IPS DF 19.7 (cell line): Measurements from ENCODE around the gene CD209.
A peak's percentile ranks its signal among the peaks of the same experiment; 100 is the strongest.
"Not testable (repeated sequence)": the region's sequence is repeated elsewhere in the genome, so short reads cannot be mapped to it uniquely, and the experiment has no call there.

ENCODE experiments used
- DNase-seq: peaks from one replicate; pipeline ENCODE4 v3.0.0-alpha.2; 2013; ENCODE audit warnings: low read depth, low spot score

The CD209 gene

DNA sequence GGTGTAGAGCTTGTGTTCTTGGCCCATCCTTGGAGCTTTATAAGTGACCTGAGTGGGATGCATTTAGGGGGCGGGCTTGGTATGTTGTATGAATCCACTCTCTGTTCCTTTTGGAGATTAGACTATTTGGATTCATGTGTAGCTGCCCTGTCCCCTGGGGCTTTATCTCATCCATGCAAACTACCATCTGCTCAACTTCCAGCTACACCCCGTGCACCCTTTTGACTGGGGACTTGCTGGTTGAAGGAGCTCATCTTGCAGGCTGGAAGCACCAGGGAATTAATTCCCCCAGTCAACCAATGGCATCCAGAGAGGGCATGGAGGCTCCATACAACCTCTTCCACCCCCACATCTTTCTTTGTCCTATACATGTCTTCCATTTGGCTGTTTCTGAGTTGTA is 21.8 kb upstream of the CD209 start:
- DNase-seq, result no peak

DNA sequence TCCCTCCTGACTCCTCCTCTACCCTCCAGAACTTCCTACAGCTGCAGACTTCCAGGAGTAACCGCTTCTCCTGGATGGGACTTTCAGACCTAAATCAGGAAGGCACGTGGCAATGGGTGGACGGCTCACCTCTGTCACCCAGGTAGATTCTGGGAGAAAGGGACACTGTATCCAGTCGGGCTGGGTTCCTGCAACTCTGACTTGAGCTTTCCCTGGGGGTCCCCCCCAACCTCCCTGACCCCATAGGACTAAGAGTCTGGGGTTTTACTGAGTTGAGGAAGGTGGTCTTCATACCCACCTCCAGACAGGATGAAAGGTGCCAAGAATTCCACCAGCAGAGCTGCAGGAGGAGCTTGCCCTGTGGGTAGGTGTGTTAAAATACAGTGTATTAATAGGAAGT is 20.2 kb upstream of the CD209 start:
- DNase-seq, result no peak

DNA sequence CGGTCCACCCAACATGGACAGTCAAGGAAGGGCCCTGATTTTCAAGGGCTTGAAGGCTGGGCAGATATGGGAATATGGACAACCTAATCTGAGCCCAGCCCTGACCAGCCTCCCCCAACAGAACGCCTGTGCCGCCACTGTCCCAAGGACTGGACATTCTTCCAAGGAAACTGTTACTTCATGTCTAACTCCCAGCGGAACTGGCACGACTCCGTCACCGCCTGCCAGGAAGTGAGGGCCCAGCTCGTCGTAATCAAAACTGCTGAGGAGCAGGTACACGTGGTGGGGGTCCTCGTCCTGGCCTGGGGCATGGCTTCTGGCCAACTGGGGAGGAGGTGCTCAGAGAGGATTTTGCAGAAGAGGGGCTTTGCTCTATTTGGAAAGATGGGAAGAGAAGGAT is 19.2 kb upstream of the CD209 start:
- no peak for DNase-seq

- not testable (repeated sequence) for DNase-seq
These were observed 17.7 kb upstream of the CD209 start for GRCh38 chr19:7765043-7765442.

DNA sequence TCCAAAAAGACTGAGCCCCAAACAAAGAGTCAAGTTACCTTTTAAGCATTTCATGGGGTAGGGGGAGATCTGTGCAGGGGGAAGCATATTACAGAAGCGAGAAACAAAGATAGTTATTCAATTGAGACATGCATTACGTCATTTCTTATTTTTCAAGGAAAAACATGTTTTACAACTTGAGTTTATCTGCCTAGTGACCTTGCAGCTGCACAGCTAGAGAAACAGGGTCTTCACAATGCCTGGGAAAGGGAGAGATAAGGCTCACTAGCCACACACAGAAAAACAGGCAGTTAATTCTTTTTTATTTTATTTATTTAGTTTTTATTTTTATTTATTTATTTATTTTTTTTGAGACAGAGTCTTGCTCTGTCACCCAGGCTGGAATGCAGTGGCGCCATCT is 16.8 kb upstream of the CD209 start:
- not testable (repeated sequence) for DNase-seq

DNA sequence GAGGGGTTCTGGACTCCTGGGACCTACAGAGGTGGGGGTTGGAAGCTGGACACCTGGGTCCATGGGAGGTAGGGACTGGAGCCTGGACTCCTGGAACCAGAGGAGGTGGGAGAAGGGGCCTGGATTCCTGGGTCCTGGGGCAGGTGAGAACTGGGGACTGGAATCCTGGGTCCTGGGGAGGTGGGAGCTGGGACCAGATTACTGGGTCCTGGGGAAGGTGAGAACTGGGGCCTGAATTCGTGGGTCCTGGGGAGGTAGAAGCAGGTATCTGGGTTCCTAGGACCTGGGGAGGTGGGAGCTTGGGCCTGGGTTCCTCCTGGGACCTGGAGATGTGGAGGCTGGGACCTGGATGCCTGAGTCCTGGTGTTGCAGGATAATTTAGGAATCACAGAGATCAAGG is 16.4 kb upstream of the CD209 start:
- no peak for DNase-seq

- no peak for DNase-seq
These were observed 15.5 kb upstream of the CD209 start, which contains the start of gene CLEC4M for GRCh38 chr19:7762719-7763293. TSS of gene CLEC4M (plus strand) at chr19:7763243. CDS start at chr19:7763267, 24 bp downstream.

DNA sequence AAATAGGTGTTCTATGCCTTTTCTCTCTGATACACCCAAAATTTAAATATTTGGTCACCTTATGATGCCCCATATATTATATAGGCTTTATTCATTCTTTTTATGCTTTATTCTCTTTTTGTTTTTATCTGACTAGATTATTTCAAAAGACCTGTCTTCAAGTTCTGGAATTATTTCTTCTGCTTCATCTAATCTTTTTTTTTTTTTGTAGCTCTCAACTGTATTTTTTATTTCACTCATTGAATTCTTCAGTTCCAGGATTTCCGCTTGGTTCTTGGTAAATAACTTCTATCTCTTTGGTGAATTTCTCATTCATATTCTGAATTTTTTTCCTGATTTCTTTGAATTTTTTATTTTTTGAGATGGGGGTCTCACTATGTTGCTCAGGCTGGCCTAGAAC is 11.8 kb upstream of the CD209 start:
- DNase-seq, result no peak

DNA sequence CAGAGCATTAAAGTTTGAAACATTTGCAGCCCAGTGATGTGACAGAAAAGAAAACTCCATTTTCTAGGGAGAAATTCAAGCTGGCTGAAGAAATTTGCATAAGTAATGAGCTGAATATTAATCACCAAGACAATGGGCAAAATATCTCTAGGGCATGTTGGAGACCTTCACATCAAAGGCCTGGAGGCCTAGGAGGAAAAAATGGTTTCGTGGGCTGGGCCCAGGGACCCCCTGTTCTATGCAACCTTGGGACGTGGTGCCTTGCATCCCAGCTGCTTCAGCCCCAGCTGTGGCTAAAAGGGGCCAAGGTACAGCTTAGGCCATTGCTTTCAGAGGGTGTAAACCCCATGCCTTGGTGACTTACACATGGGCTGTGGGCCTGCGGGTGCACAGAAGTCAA is 10.0 kb upstream of the CD209 start:
- no peak for DNase-seq

DNA sequence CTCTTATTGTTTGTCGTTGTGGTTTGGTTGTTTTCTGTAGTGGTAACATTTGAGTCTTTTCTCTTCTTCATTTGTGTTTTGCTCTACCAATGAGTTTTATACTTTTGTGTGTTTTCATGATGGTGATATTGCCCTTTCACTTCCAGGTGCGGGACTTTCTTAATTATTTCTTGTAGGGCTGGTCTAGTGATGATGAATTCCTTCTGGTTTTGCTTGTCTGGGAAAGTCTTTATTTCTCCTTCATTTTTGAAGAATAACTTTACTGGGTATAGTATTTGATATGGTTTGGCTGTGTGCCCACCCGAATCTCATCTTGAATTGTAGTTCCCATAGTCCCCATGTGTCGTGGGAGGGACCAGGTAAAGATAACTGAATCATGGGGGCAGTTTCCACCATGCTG is 8.9 kb upstream of the CD209 start:
- no peak for DNase-seq

DNA sequence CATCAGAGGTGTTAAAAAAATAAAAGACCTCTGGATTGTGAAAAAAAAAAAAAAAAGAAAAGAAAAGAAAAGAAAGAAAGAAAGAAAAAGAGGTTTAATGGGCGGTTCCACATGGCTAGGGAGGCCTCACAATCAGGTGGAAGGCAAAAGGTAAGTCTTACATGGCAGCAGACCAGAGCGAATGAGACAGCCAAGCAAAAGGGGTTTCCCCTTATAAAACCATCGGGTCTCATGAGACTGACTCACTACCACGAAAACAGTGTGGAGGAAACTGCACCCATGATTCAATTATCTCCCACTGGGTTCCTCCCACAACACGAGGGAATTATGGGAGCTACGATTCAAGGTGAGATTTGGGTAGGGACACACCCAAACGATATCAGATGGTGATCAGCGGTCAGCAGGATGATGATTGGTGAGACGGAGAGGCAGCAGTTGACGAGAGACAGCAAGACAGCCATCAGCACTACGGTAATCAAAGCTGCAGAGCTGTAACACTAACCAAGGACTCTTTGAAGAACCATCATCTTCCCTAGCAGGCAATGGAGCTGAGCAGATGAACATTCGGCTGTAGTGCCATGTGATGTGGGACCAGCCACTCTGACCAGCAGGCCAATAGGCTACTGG is 3.9 kb upstream of the CD209 start:
- DNase-seq, result no peak

GRCh38 chr19:7748756-7749155 is 1.4 kb upstream of the CD209 start:
- peak; percentile 96 for DNase-seq

- DNase-seq, result no peak
These were observed 837 bp upstream of the CD209 start for GRCh38 chr19:7748171-7748570.

- DNase-seq, result not testable (repeated sequence)
These were observed 1.0 kb downstream of the CD209 start for GRCh38 chr19:7746306-7746705.

DNA sequence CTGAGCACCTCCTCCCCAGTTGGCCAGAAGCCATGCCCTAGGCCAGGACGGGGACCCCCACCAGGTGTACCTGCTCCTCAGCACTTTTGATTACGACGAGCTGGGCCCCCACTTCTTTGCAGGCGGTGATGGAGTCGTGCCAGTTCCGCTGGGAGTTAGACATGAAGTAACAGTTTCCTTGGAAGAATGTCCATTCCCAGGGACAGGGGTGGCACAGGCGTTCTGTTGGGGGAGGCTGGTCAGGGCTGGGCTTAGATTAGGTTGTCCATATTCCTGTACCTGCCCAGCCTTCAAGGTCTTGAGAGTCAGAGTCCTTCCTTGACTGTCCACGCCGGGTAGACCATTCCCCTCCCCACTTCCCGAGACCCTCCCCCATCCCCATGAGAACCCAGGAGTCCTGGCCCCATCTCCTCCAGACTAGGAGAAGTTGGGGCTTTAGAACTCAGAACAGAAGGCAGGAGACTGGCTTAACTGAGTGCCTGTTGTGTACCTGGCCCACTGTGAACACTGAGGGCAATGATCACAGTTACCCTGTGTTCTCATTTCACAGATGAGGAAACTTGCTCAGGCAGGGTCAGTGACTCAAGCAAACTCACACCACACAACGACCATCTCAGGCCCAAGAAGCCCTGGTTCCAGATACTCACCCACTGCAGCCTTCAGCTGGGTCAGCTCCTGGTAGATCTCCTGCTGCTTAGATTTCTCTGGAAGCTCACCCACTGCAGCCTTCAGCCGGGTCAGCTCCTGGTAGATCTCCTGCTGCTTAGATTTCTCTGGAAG is 2.3 kb downstream of the CD209 start:
- no peak for DNase-seq

DNA sequence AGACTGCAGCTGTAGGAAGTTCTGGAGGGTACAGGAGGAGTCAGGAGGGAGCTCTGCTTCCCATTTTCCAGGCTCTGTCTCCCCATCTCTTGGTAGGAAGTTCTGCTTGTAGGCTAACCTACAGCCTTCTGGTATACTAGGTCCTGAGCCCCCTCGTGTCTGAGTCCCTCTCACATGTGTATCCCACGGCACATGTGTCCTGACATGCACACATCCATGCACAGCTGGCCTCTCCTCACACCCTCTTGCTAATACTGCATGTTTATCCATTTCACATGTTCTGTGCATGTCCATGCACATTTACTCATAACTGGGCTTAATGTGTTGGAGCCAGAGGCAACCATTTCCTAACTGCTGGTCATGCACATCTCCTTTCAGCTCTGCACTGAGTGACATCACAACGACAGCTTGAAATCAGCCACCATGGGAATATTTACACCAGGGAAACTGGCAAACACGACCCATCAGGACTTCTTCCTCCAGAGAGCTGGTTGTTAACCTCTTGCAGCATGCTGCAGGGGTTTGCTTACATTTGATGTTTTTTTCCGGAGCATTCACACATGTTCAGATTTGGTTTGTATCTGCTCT is 3.0 kb downstream of the CD209 start:
- DNase-seq, result no peak

DNA sequence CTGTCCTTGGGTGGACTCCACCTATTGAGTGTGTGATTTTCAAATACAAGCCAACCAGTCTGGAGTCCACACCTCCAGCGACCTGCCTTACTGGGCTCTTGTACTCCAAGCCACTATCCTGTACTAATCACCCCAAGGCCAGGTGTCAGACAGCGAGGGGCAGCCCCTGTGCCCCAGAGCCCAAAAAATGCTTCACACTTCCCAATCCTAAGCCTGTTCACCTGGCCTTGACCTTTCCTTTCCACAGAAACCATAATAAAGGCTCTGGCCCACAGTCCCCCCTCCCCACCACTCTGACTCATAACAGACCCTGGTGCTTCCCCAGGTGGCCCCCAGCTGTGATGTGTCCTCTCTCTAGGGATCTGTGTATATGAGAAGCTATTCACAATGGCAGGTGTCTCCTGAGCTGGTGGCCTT is 3.9 kb downstream of the CD209 start:
- DNase-seq, result no peak

GRCh38 chr19:7742991-7743390 is 4.3 kb downstream of the CD209 start:
- no peak for DNase-seq

- no peak for DNase-seq
These were observed 4.8 kb downstream of the CD209 start for GRCh38 chr19:7742575-7742974.

DNA sequence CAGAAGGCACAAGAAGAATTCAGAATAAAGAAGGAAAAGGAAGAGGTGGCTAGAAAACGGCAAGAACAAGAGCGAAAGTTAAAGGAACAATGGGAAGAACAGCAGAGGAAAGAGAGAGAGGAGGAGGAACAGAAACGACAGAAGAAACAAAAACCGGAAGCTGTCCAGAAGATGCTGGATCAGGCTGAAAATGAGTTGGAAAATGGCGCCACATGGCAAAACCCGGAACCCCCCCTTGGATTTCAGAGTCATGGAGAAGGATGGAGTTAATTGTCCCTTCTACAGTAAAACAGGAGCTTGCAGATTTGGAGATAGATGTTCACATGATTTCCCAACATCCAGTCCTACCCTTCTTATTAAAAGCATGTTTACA is 6.7 kb downstream of the CD209 start:
- no peak for DNase-seq

- DNase-seq, result no peak
These were observed 7.3 kb downstream of the CD209 start for GRCh38 chr19:7739801-7740681.
